ENCODE results near the gene TMEM95.

DNA sequence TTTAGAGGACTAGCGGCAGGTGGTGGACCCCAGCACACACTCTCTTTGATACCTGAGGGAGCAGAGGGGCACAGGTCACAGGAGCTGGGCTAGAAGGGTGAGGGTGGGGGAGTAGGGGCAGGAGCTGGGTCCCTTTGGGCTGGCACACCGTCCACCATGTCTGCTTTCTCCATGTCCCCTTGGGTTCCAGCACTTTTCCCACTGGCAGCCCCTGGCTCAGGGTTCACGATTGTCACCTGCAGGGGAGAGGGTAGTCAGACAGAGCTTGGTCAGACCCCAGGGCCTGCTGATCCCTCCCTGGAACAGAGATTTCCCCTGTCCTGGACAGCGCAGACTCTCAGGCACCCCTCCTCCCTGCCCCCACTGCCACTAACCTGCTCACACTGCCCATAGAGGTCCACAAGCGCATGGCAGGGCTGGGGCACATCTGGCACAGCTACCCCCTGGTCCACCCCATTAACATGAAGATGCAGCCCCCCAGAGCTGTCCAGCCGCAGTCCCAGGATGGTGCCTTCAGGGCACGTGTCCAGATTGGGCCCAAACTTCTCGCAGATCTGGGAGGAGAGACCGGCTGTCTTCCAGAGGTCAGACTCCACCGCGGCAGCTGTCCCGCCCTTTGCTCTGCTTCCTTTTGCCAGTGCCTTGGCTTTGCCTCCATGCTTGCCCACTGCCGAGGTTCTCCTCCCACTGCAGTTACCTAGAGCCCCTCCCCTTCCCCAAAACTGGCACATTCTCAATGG, 36.7 kb upstream of the TMEM95 start:
- TF ChIP-seq POLR2A (IDR thresholded peaks at IDR 0.05), result no peak
- TF ChIP-seq POLR2AphosphoS5 (IDR thresholded peaks at IDR 0.05), result no peak
